DMS114 treated with DMSO at 0.1 percent for 48 hours (cell line): ENCODE measurements around the gene TMTC3.
"Not testable (repeated sequence)": the region's sequence is repeated elsewhere in the genome, so short reads cannot be mapped to it uniquely, and the experiment has no call there.

Experiments used
- DNase-seq: peaks from one replicate; lab custom pipeline; 2025; ENCODE audit not compliant: unreplicated experiment; lab: John Stamatoyannopoulos, UW

Gene TMTC3

GRCh38 chr12:88141774-88142609 lies at the start of gene TMTC3, which contains the start of gene CEP290:
TMTC3 (plus strand) TSS chr12:88142307; CDS start chr12:88148316, 6,009 bp downstream.
CEP290 (minus strand) TSS chr12:88142088; CDS start chr12:88141307, 781 bp downstream.
- peak; percentile 100 for DNase-seq

GRCh38 chr12:88092771-88093170 lies 49.3 kb upstream of the TMTC3 start:
- DNase-seq, result no peak

GRCh38 chr12:88093573-88093972 lies 48.5 kb upstream of the TMTC3 start:
- DNase-seq, result no peak

GRCh38 chr12:88108021-88108420 lies 34.1 kb upstream of the TMTC3 start:
- DNase-seq, result no peak

- peak; percentile 40 for DNase-seq
These were observed 30.9 kb upstream of the TMTC3 start for GRCh38 chr12:88111074-88111652.

- DNase-seq, result no peak
These were observed 28.2 kb upstream of the TMTC3 start for GRCh38 chr12:88113871-88114270.

- DNase-seq, result no peak
These were observed 19.4 kb upstream of the TMTC3 start for GRCh38 chr12:88122666-88123065.

GRCh38 chr12:88127099-88127498 lies 15.0 kb upstream of the TMTC3 start:
- DNase-seq, result no peak

GRCh38 chr12:88127855-88128254 lies 14.3 kb upstream of the TMTC3 start:
- DNase-seq, result no peak

- no peak for DNase-seq
These were observed 9.7 kb upstream of the TMTC3 start for GRCh38 chr12:88132392-88132791.

- DNase-seq, result not testable (repeated sequence)
These were observed 8.9 kb upstream of the TMTC3 start for GRCh38 chr12:88133181-88133580.

GRCh38 chr12:88139711-88140110 lies 2.4 kb upstream of the TMTC3 start:
- not testable (repeated sequence) for DNase-seq

GRCh38 chr12:88141425-88141773 lies 708 bp upstream of the TMTC3 start:
- no peak for DNase-seq

- no peak for DNase-seq
These were observed 494 bp downstream of the TMTC3 start for GRCh38 chr12:88142610-88142991.

- DNase-seq, result no peak
These were observed 1.9 kb downstream of the TMTC3 start for GRCh38 chr12:88144037-88144436.

- no peak for DNase-seq
These were observed 2.7 kb downstream of the TMTC3 start for GRCh38 chr12:88144546-88145468.

- no peak for DNase-seq
These were observed 3.7 kb downstream of the TMTC3 start for GRCh38 chr12:88145567-88146505.

- no peak for DNase-seq
These were observed 8.0 kb downstream of the TMTC3 start for GRCh38 chr12:88150063-88150462.

- peak; percentile 27 for DNase-seq
These were observed 11.9 kb downstream of the TMTC3 start for GRCh38 chr12:88153959-88154358.

GRCh38 chr12:88156075-88156654 lies 14.1 kb downstream of the TMTC3 start:
- no peak for DNase-seq
